Smooth muscle cell of bladder (primary cell): Measurements from ENCODE around the gene MSH6. TPM values are rescaled to one million over a fixed set of nuclear protein-coding genes. Genes with fewer than 3 reads are reported as not detected.

Source experiments
- total RNA-seq: library from RNA; depleted of rRNA; stranded (reverse); fragments of >200 nt; gene quantifications from 2 replicates; pipeline ENCODE4 v1.2.3, GENCODE V29; 2014

Gene MSH6
- total RNA-seq: 23.8 and 38.0 TPM in 2 replicates

GRCh38 chr2:47782671-47783485 lies at the start of gene MSH6:
MSH6 (plus strand) TSS chr2:47783145; CDS start chr2:47783234, 89 bp downstream.

Other genes starting within 250 kb of the MSH6 start
- gene KCNK12, start 212.2 kb upstream of the MSH6 start, total RNA-seq: 0.28 and 6.4 TPM in 2 replicates
- gene FBXO11, start 123.4 kb downstream of the MSH6 start, total RNA-seq: 42.2 and 44.8 TPM in 2 replicates